ENCODE data around the gene SLC16A5.
"Not testable (repeated sequence)": the region's sequence is repeated elsewhere in the genome, so short reads cannot be mapped to it uniquely, and the experiment has no call there.

Gene SLC16A5

GRCh38 chr17:75064867-75065561, 22.7 kb upstream of the SLC16A5 start:
- no peak for TF ChIP-seq CTCF (IDR thresholded peaks at IDR 0.05; ENCODE audit: insufficient read depth, low read depth, low read length, missing control alignments)
- no peak for DNase-seq (ENCODE audit: low read depth)
- H3K4me3 ChIP-seq (ENCODE audit: low read length): no peak overlapping the region

- TF ChIP-seq CTCF (IDR thresholded peaks at IDR 0.05; ENCODE audit: insufficient read depth, low read depth, low read length, missing control alignments): no peak
- no peak overlapping the region for H3K4me3 ChIP-seq (ENCODE audit: low read length)
- DNase-seq (ENCODE audit: low read depth): peak; percentile 32
Measured at GRCh38 chr17:75065562-75066151, 22.1 kb upstream of the SLC16A5 start.

- no peak for TF ChIP-seq CTCF (IDR thresholded peaks at IDR 0.05; ENCODE audit: insufficient read depth, low read depth, low read length, missing control alignments)
- DNase-seq (ENCODE audit: low read depth): no peak
- H3K4me3 ChIP-seq (ENCODE audit: low read length): no peak overlapping the region
Measured at GRCh38 chr17:75067856-75068255, 19.9 kb upstream of the SLC16A5 start.

- DNase-seq (ENCODE audit: low read depth): no peak
- no peak overlapping the region for H3K4me3 ChIP-seq (ENCODE audit: low read length)
- TF ChIP-seq CTCF (IDR thresholded peaks at IDR 0.05; ENCODE audit: insufficient read depth, low read depth, low read length, missing control alignments): no peak
Measured at GRCh38 chr17:75068750-75069149, 19.0 kb upstream of the SLC16A5 start.

GRCh38 chr17:75069783-75070182, 18.0 kb upstream of the SLC16A5 start:
- TF ChIP-seq CTCF (IDR thresholded peaks at IDR 0.05; ENCODE audit: insufficient read depth, low read depth, low read length, missing control alignments): peak; percentile 60
- DNase-seq (ENCODE audit: low read depth): peak; percentile 56

GRCh38 chr17:75071478-75072271, 16.1 kb upstream of the SLC16A5 start:
- H3K4me3 ChIP-seq (ENCODE audit: low read length); DNase-seq (ENCODE audit: low read depth): not testable (repeated sequence)

More at GRCh38 chr17:75069783-75070182, 18.0 kb upstream of the SLC16A5 start:
- H3K4me3 ChIP-seq (ENCODE audit: low read length): no peak overlapping the region

- DNase-seq (ENCODE audit: low read depth); H3K4me3 ChIP-seq (ENCODE audit: low read length): not testable (repeated sequence)
Measured at GRCh38 chr17:75072909-75073308, 14.8 kb upstream of the SLC16A5 start.
